H9 (cell line): Measurements from ENCODE around the gene DNAH8. TPM values are rescaled to one million over a fixed set of nuclear protein-coding genes. Genes with fewer than 3 reads are reported as not detected.
A peak's percentile ranks its signal among the peaks of the same experiment; 100 is the strongest.

Experiments
- DNase-seq: peaks from one replicate; pipeline ENCODE4 v3.0.0-alpha.2; 2017
- H2AFZ ChIP-seq: one replicate; pipeline ENCODE4 v1.6.1; 2013; ENCODE audit warnings: mild to moderate bottlenecking, low read length, control low read depth, moderate library complexity
- H2AK5ac ChIP-seq: 2 replicates; pipeline ENCODE4 v1.6.1; 2013; ENCODE audit warnings: low read length, control low read depth, mixed read lengths; ENCODE audit not compliant: insufficient read length
- H2BK120ac ChIP-seq: one replicate; pipeline ENCODE4 v1.6.1; 2013; ENCODE audit warnings: low read depth, mild to moderate bottlenecking, low read length, control low read depth, inconsistent platforms; ENCODE audit not compliant: poor library complexity, severe bottlenecking
- H2BK12ac ChIP-seq: 2 replicates; pipeline ENCODE4 v1.6.1; 2013; ENCODE audit warnings: low read length, control low read depth, mixed read lengths, low read depth; ENCODE audit not compliant: insufficient read length
- H2BK15ac ChIP-seq: 2 replicates; pipeline ENCODE4 v1.6.1; 2013; ENCODE audit warnings: low read depth, low read length, control low read depth
- H2BK20ac ChIP-seq: one replicate; pipeline ENCODE4 v1.6.1; 2013; ENCODE audit warnings: low read depth, mild to moderate bottlenecking, low read length, control low read depth, inconsistent platforms; ENCODE audit not compliant: poor library complexity, severe bottlenecking
- H2BK5ac ChIP-seq: 2 replicates; pipeline ENCODE4 v1.6.1; 2013; ENCODE audit warnings: low read length, control low read depth, mixed read lengths; ENCODE audit not compliant: insufficient read length
- H3K14ac ChIP-seq: 2 replicates; pipeline ENCODE4 v1.6.1; 2013; ENCODE audit warnings: low read length, control low read depth; ENCODE audit not compliant: insufficient read depth
- H3K18ac ChIP-seq: 2 replicates; pipeline ENCODE4 v1.6.1; 2013; ENCODE audit warnings: low read depth, mild to moderate bottlenecking, mixed read lengths, low read length, control low read depth; ENCODE audit not compliant: insufficient read length
- H3K23ac ChIP-seq: 2 replicates; pipeline ENCODE4 v1.6.1; 2013; ENCODE audit warnings: low read length, control low read depth, mixed read lengths, low read depth; ENCODE audit not compliant: insufficient read length
- H3K23me2 ChIP-seq: 2 replicates; pipeline ENCODE4 v1.6.1; 2013; ENCODE audit warnings: low read depth, mild to moderate bottlenecking, mixed read lengths, low read length, control low read depth; ENCODE audit not compliant: insufficient read length, poor library complexity, severe bottlenecking
- H3K27ac ChIP-seq: 2 replicates; pipeline ENCODE4 v1.5.1; 2013; ENCODE audit warnings: low read length, control low read depth, mixed read lengths, low read depth; ENCODE audit not compliant: insufficient read length
- H3K27me3 ChIP-seq: 2 replicates; pipeline ENCODE4 v1.6.1; 2013; ENCODE audit warnings: low read length, control low read depth, inconsistent platforms; ENCODE audit not compliant: insufficient read depth
- H3K4ac ChIP-seq: 2 replicates; pipeline ENCODE4 v1.6.1; 2013; ENCODE audit warnings: low read depth, mild to moderate bottlenecking, control low read depth, inconsistent platforms, low read length, moderate library complexity
- H3K4me1 ChIP-seq: 2 replicates; pipeline ENCODE4 v1.6.1; 2013; ENCODE audit warnings: low read length, control low read depth, inconsistent platforms; ENCODE audit not compliant: insufficient read depth
- H3K4me2 ChIP-seq: 2 replicates; pipeline ENCODE4 v1.6.1; 2013; ENCODE audit warnings: low read length, control low read depth, mixed read lengths; ENCODE audit not compliant: insufficient read length, insufficient read depth
- H3K56ac ChIP-seq: 2 replicates; pipeline ENCODE4 v1.6.1; 2013; ENCODE audit warnings: low read depth, mild to moderate bottlenecking, mixed read lengths, low read length, control low read depth; ENCODE audit not compliant: insufficient read length
- H3K79me1 ChIP-seq: 2 replicates; pipeline ENCODE4 v1.6.1; 2013; ENCODE audit warnings: low read depth, mild to moderate bottlenecking, moderate library complexity, low read length, control low read depth, inconsistent platforms; ENCODE audit not compliant: insufficient read depth, poor library complexity, severe bottlenecking
- H3K79me2 ChIP-seq: 2 replicates; pipeline ENCODE4 v1.6.1; 2013; ENCODE audit warnings: low read length, control low read depth, inconsistent platforms; ENCODE audit not compliant: insufficient read depth
- H3K9ac ChIP-seq: 2 replicates; pipeline ENCODE4 v1.6.1; 2013; ENCODE audit warnings: low read length, control low read depth, mixed read lengths; ENCODE audit not compliant: insufficient read length; ENCODE audit errors: extremely low read depth
- H3K9me3 ChIP-seq: one replicate; pipeline ENCODE4 v1.6.1; 2013; ENCODE audit warnings: low read depth, low read length, inconsistent platforms; ENCODE audit not compliant: control insufficient read depth
- H3T11ph ChIP-seq: one replicate; pipeline ENCODE4 v1.6.1; 2013; ENCODE audit warnings: mild to moderate bottlenecking, low read length, control low read depth, inconsistent platforms
- H4K20me1 ChIP-seq: one replicate; pipeline ENCODE4 v1.6.1; 2013; ENCODE audit not compliant: control insufficient read depth, insufficient read length, insufficient read depth
- H4K5ac ChIP-seq: 2 replicates; pipeline ENCODE4 v1.6.1; 2013; ENCODE audit warnings: low read depth, mild to moderate bottlenecking, mixed read lengths, low read length, control low read depth; ENCODE audit not compliant: insufficient read length
- H4K8ac ChIP-seq: replicated peaks from 2 replicates; pipeline ENCODE4 v1.6.1; 2013; ENCODE audit warnings: low read length, control low read depth, mixed read lengths, low read depth; ENCODE audit not compliant: insufficient read length
- H4K91ac ChIP-seq: 2 replicates; pipeline ENCODE4 v1.6.1; 2013; ENCODE audit warnings: low read depth, mild to moderate bottlenecking, moderate library complexity, mixed read lengths, low read length, control low read depth; ENCODE audit not compliant: insufficient read length
- H3K27ac Mint-ChIP-seq, 3 experiments: 2 replicates in 2 of 3; 3 replicates in 1 of 3; pipeline ENCODE4 v1.8.0; 2020 to 2021; ENCODE audit warnings: mixed read lengths in 3 of 3, mild to moderate bottlenecking in 1 of 3, moderate library complexity in 1 of 3
- H3K27me3 Mint-ChIP-seq: 2 replicates; pipeline ENCODE4 v1.8.0; 2021; ENCODE audit warnings: low read depth, mild to moderate bottlenecking, moderate library complexity, mixed read lengths
- H3K36me3 Mint-ChIP-seq, 3 experiments: 2 replicates in 2 of 3; 3 replicates in 1 of 3; pipeline ENCODE4 v1.8.0; 2020 to 2021; ENCODE audit warnings: low read depth in 3 of 3, mixed read lengths in 3 of 3; ENCODE audit not compliant: insufficient read depth in 1 of 3
- H3K4me1 Mint-ChIP-seq, 2 experiments: 2 replicates each; pipeline ENCODE4 v1.8.0; 2020; ENCODE audit warnings: mixed read lengths in 2 of 2
- H3K4me3 Mint-ChIP-seq, 2 experiments: 2 replicates in 1 of 2; 3 replicates in 1 of 2; pipeline ENCODE4 v1.8.0; 2020 to 2021; ENCODE audit warnings: mild to moderate bottlenecking in 2 of 2, mixed read lengths in 2 of 2, moderate library complexity in 1 of 2
- H3K9me3 Mint-ChIP-seq, 2 experiments: 2 replicates in 1 of 2; 3 replicates in 1 of 2; pipeline ENCODE4 v1.8.0; 2020; ENCODE audit warnings: mild to moderate bottlenecking in 2 of 2, mixed read lengths in 2 of 2, moderate library complexity in 1 of 2
- WGBS: extraction: QIAGEN DNeasy Blood & Tissue Kit; methylation state at CpG from one replicate; pipeline ENCODE4 v1.1.7; 2013; ENCODE audit warnings: missing lambda C conversion rate, low lambda C conversion rate, mixed read lengths; ENCODE audit not compliant: insufficient read length; ENCODE audit errors: extremely low coverage; 5-methylcytosine and 5-hydroxymethylcytosine counted together
- total RNA-seq: library from RNA; stranded (reverse); gene quantifications from 2 replicates; pipeline ENCODE4 v1.2.1, GENCODE V29; 2021
- TF ChIP-seq, protein P1 (sequence below): fragments of 200-600 bp; sonication (generic); conservative IDR thresholded peaks from 3 replicates; pipeline ENCODE4 v1.8.0; 2021; ENCODE audit warnings: antibody characterized with exemption, mild to moderate bottlenecking

The DNAH8 gene
- total RNA-seq, 1 experiment from 2014 or later = not detected

DNA sequence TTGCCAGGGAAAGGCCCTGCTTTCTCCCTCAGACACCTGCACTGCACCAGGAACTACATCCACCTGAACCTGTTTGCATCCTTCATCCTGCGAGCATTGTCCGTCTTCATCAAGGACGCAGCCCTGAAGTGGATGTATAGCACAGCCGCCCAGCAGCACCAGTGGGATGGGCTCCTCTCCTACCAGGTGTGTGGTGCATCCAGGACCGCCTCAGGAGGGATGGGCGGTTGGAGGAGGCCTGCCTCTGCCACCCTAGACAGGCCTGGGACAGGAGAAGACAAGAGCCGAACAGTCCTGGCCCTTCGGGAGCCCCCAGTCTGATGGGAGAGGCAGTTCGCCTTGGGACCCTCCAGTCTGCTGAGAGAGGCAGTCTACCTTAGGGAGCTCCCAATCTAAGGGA, 357.7 kb downstream of the DNAH8 start:
- no peak overlapping the region for H2BK15ac ChIP-seq
- H3K18ac ChIP-seq = no peak overlapping the region
- no peak overlapping the region for H3K23ac ChIP-seq
- no peak for DNase-seq
- H3K79me1 ChIP-seq = no peaks in the 10 kb centered on the region
- peak overlapping the region; percentile 14; the same call in 1 of the 2 replicates for H3K14ac ChIP-seq
- no peak overlapping the region for H4K5ac ChIP-seq
- H3K9ac ChIP-seq = no peak overlapping the region
- H3K27ac ChIP-seq = no peak overlapping the region
- peaks cover 2% of the 10 kb centered on the region; the same call in 1 of the 2 replicates for H3K4me1 ChIP-seq
- Mint-ChIP-seq H3K27ac (no peak overlapping the region), H3K9me3 (no peaks in the 10 kb centered on the region; a peak in 1 of 5 replicates), H3K27me3 (peaks cover 30% of the 10 kb centered on the region), H3K4me3 (no peak overlapping the region), H3K36me3 (no peaks in the 10 kb centered on the region), H3K4me1 (peaks cover 13 to 18% of the 10 kb centered on the region in 2 experiments)
- H2BK120ac ChIP-seq = no peak overlapping the region
- H3K56ac ChIP-seq = no peak overlapping the region
- no peak overlapping the region for H2BK20ac ChIP-seq
- no CpG with 5 or more reads among the region's 9 CpGs for WGBS
- TF ChIP-seq, protein P1, sequence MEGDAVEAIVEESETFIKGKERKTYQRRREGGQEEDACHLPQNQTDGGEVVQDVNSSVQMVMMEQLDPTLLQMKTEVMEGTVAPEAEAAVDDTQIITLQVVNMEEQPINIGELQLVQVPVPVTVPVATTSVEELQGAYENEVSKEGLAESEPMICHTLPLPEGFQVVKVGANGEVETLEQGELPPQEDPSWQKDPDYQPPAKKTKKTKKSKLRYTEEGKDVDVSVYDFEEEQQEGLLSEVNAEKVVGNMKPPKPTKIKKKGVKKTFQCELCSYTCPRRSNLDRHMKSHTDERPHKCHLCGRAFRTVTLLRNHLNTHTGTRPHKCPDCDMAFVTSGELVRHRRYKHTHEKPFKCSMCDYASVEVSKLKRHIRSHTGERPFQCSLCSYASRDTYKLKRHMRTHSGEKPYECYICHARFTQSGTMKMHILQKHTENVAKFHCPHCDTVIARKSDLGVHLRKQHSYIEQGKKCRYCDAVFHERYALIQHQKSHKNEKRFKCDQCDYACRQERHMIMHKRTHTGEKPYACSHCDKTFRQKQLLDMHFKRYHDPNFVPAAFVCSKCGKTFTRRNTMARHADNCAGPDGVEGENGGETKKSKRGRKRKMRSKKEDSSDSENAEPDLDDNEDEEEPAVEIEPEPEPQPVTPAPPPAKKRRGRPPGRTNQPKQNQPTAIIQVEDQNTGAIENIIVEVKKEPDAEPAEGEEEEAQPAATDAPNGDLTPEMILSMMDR = no peak
- H3K23me2 ChIP-seq = no peaks in the 10 kb centered on the region
- H3K4ac ChIP-seq = no peak overlapping the region
- no peak overlapping the region for H2BK5ac ChIP-seq
- H4K91ac ChIP-seq = no peak overlapping the region
- H3K27me3 ChIP-seq = no peaks in the 10 kb centered on the region
- no peak overlapping the region for H2AFZ ChIP-seq
- no peaks in the 10 kb centered on the region for H3K79me2 ChIP-seq
- H3K4me2 ChIP-seq = no peak overlapping the region
- H3T11ph ChIP-seq = no peak overlapping the region
- no peaks in the 10 kb centered on the region for H4K20me1 ChIP-seq
- no peak overlapping the region for H2AK5ac ChIP-seq
- H4K8ac ChIP-seq = no peak overlapping the region
- H2BK12ac ChIP-seq = no peak overlapping the region
- H3K9me3 ChIP-seq = no peaks in the 10 kb centered on the region
